ENCODE measurements around the gene FERMT3. TPM values are rescaled to one million over a fixed set of nuclear protein-coding genes. Genes with fewer than 3 reads are reported as not detected.

Gene FERMT3
- total and polyA plus RNA-seq, 2 of the 13 experiments (the other 11 are each of a cell fraction or from before 2014, with no cell fraction given), result 0.29 TPM; not detected in 1

- TF ChIP-seq ERF (CRISPR knock-in tag; IDR thresholded peaks at IDR 0.05) (peak; percentile 38; the same call in 1 of the 2 replicates), SKIL (CRISPR knock-in tag; IDR thresholded peaks at IDR 0.05; ENCODE audit: borderline replicate concordance) (peak; percentile 19; the same call in 1 of the 2 replicates), MED8 (CRISPR knock-in tag; IDR thresholded peaks at IDR 0.05; ENCODE audit: insufficient replicate concordance) (no peak), ZNF160 (CRISPR knock-in tag; IDR thresholded peaks at IDR 0.05) (no peak), ATAD3A (CRISPR knock-in tag; IDR thresholded peaks at IDR 0.05) (no peak), ZFP36 (IDR thresholded peaks at IDR 0.05; ENCODE audit: borderline replicate concordance, low read depth, low read length, partially characterized antibody) (no peak), SMYD3 (CRISPR knock-in tag; IDR thresholded peaks at IDR 0.05) (no peak), DRAP1 (CRISPR knock-in tag; IDR thresholded peaks at IDR 0.05) (peak; percentile 90), GLI4 (CRISPR knock-in tag; IDR thresholded peaks at IDR 0.05; ENCODE audit: borderline replicate concordance) (no peak; the same call in 1 of the 2 replicates), CTCF (CRISPR knock-in tag; IDR thresholded peaks at IDR 0.05) (no peak; the same call in 1 of the 2 replicates), SAFB2 (CRISPR knock-in tag; IDR thresholded peaks at IDR 0.05; ENCODE audit: borderline replicate concordance, low read depth) (no peak), JDP2 (CRISPR knock-in tag; IDR thresholded peaks at IDR 0.05; ENCODE audit: borderline replicate concordance) (no peak), MYNN (CRISPR knock-in tag; IDR thresholded peaks at IDR 0.05; ENCODE audit: low read depth) (no peak), ZNF431 (CRISPR knock-in tag; IDR thresholded peaks at IDR 0.05; ENCODE audit: borderline replicate concordance, low read depth) (no peak), ZC3H13 (CRISPR knock-in tag; IDR thresholded peaks at IDR 0.05) (peak; percentile 87; the same call in 1 of the 2 replicates), NPAS2 (CRISPR knock-in tag; IDR thresholded peaks at IDR 0.05; ENCODE audit: borderline replicate concordance) (no peak), BORCS8-MEF2B (CRISPR knock-in tag; IDR thresholded peaks at IDR 0.05) (no peak), FOXP4 (CRISPR knock-in tag; IDR thresholded peaks at IDR 0.05) (no peak), ZNF282 (IDR thresholded peaks at IDR 0.05; ENCODE audit: partially characterized antibody) (no peak)
These were observed 24.8 kb upstream of the FERMT3 start (continued) for GRCh38 chr11:64181506-64182411.
